Gastroesophageal sphincter (tissue), 3 donors: Measurements from ENCODE around the gene BRWD1.

ENCODE experiments used
- EP300 ChIP-seq: sonication (generic); formaldehyde crosslinking; IDR thresholded peaks from one replicate; pipeline ENCODE4 v1.6.1; 2017; ENCODE audit warnings: antibody characterized with exemption, mild to moderate bottlenecking
- POLR2A ChIP-seq, 2 donors: fragments of 450-650 bp; IDR thresholded peaks; one replicate each; pipeline ENCODE4 v1.6.1; 2017; ENCODE audit warnings: antibody characterized with exemption in 2 of 2, mild to moderate bottlenecking in 2 of 2, moderate library complexity in 1 of 2
- POLR2AphosphoS5 ChIP-seq: sonication (generic); formaldehyde crosslinking; IDR thresholded peaks from one replicate; pipeline ENCODE4 v1.6.1; 2017; ENCODE audit warnings: antibody characterized with exemption
- TF ChIP-seq, protein P1 (sequence below), 4 experiments: fragments of 200-600 bp in 2 of 4; fragments of 450-650 bp in 2 of 4; sonication (generic) in 1 of 4; IDR thresholded peaks; one replicate each; pipeline ENCODE4 v1.5.1; 2017 to 2019; ENCODE audit warnings: antibody characterized with exemption in 4 of 4, mild to moderate bottlenecking in 2 of 4, moderate library complexity in 2 of 4

DNA sequence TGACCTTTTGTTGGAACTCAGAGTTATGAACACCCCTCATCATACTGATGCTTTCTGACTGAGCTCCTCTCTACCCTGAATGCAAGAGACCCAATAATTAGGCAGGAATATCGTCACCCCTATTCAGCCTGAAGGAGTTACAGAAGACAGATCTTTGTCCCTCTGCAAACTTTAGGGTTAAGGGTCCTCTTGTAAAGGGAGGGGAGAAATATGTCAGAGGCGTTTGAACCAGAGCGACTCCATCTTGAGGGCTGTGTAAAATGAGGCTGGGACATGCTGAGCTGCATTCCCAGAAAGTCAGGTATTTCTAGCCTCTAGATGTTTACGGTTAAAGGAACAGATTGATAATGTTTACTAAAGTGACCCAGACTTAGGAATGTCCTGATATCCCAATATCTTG is 46.0 kb upstream of the BRWD1 start:
- TF ChIP-seq, protein P1, sequence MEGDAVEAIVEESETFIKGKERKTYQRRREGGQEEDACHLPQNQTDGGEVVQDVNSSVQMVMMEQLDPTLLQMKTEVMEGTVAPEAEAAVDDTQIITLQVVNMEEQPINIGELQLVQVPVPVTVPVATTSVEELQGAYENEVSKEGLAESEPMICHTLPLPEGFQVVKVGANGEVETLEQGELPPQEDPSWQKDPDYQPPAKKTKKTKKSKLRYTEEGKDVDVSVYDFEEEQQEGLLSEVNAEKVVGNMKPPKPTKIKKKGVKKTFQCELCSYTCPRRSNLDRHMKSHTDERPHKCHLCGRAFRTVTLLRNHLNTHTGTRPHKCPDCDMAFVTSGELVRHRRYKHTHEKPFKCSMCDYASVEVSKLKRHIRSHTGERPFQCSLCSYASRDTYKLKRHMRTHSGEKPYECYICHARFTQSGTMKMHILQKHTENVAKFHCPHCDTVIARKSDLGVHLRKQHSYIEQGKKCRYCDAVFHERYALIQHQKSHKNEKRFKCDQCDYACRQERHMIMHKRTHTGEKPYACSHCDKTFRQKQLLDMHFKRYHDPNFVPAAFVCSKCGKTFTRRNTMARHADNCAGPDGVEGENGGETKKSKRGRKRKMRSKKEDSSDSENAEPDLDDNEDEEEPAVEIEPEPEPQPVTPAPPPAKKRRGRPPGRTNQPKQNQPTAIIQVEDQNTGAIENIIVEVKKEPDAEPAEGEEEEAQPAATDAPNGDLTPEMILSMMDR (IDR thresholded peaks at IDR 0.05), result no peak
- TF ChIP-seq POLR2A (IDR thresholded peaks at IDR 0.05) (no peak), POLR2AphosphoS5 (no peak), EP300 (no peak)
